GM23338 (cell line): ENCODE results near the gene SCN3B.

ENCODE experiments used
- CTCF ChIP-seq, 2 experiments: fragments of 200-600 bp in 1 of 2; sonication (generic) in 1 of 2; conservative IDR thresholded peaks; 2 replicates each; pipeline versions ENCODE4 v1.5.1 to v1.6.1; 2016 to 2017; ENCODE audit warnings: antibody characterized with exemption in 2 of 2, low read depth in 2 of 2, mild to moderate bottlenecking in 2 of 2, moderate library complexity in 1 of 2
- EZH2 ChIP-seq: fragments of 200-600 bp; sonication (generic); IDR thresholded peaks from one replicate; pipeline ENCODE4 v1.8.0; 2017; ENCODE audit warnings: antibody characterized with exemption, mild to moderate bottlenecking, low read depth; ENCODE audit not compliant: unreplicated experiment
- NANOG ChIP-seq: IDR thresholded peaks from 2 replicates; pipeline ENCODE4 v1.6.1; 2016; ENCODE audit warnings: antibody characterized with exemption, borderline replicate concordance
- POLR2AphosphoS5 ChIP-seq: IDR thresholded peaks from 2 replicates; pipeline ENCODE4 v1.6.1; 2016; ENCODE audit warnings: antibody characterized with exemption, low read depth

DNA sequence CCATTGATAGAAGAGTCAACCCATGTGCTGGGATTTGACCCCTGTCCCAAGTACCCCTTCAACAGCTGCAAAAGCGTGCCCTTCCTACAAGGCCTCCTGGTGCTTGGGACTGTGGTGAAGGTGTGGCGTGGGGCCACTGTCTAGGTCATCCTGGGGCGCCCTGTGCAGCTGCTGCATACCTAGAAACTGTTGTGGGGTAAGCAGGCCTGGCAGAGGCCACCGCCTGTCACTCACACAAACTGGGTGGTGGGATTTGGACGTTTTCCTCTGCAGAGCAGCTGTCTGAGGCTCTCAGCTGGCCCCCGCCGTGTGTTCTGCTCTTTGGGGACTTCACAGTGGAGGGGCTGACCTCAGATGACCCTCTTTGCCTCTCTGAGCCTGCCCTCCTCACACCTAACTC lies 69.7 kb downstream of the SCN3B start:
- TF ChIP-seq EZH2, result no peak
- TF ChIP-seq CTCF (conservative IDR thresholded peaks at IDR 0.05; ENCODE audit: low read depth in 2 of 2), result no peak
- TF ChIP-seq POLR2AphosphoS5, result no peak
- TF ChIP-seq NANOG, result no peak
